ENCODE data around the gene ZNF644.
"Not testable (repeated sequence)": the region's sequence is repeated elsewhere in the genome, so short reads cannot be mapped to it uniquely, and the experiment has no call there.

Gene ZNF644

GRCh38 chr1:90987841-90988240 is 34.0 kb downstream of the ZNF644 start:
- DNase-seq (ENCODE audit: low read depth in 2 of 2): no peak

- DNase-seq (ENCODE audit: low read depth in 2 of 2): no peak
Observed at GRCh38 chr1:90986953-90987352, 34.9 kb downstream of the ZNF644 start.

GRCh38 chr1:90977522-90977921 is 44.3 kb downstream of the ZNF644 start:
- no peak for DNase-seq (ENCODE audit: low read depth in 2 of 2)

GRCh38 chr1:90973897-90974798 is 47.7 kb downstream of the ZNF644 start:
- DNase-seq (ENCODE audit: low read depth in 2 of 2): no peak

GRCh38 chr1:90970208-90970607 is 51.6 kb downstream of the ZNF644 start:
- DNase-seq (ENCODE audit: low read depth in 2 of 2): no peak

- no peak for DNase-seq (ENCODE audit: low read depth in 2 of 2)
Observed at GRCh38 chr1:90969241-90969640, 52.6 kb downstream of the ZNF644 start.

GRCh38 chr1:90964444-90965035 is 57.3 kb downstream of the ZNF644 start:
- no peak for DNase-seq (ENCODE audit: low read depth in 2 of 2)

- DNase-seq (ENCODE audit: low read depth in 2 of 2): no peak
Observed at GRCh38 chr1:90963651-90964050, 58.2 kb downstream of the ZNF644 start.

- no peak for DNase-seq (ENCODE audit: low read depth in 2 of 2)
Observed at GRCh38 chr1:90963236-90963635, 58.6 kb downstream of the ZNF644 start.

- DNase-seq (ENCODE audit: low read depth in 2 of 2): no peak
Observed at GRCh38 chr1:90959352-90960206, 62.3 kb downstream of the ZNF644 start.

GRCh38 chr1:90957497-90957896 is 64.3 kb downstream of the ZNF644 start:
- no peak for DNase-seq (ENCODE audit: low read depth in 2 of 2)

GRCh38 chr1:90955769-90956168 is 66.1 kb downstream of the ZNF644 start:
- DNase-seq (ENCODE audit: low read depth in 2 of 2): no peak

GRCh38 chr1:90952906-90953305 is 68.9 kb downstream of the ZNF644 start:
- no peak for DNase-seq (ENCODE audit: low read depth in 2 of 2)

GRCh38 chr1:90951009-90951408 is 70.8 kb downstream of the ZNF644 start:
- no peak for DNase-seq (ENCODE audit: low read depth in 2 of 2)

- DNase-seq (ENCODE audit: low read depth in 2 of 2): no peak
Observed at GRCh38 chr1:90948301-90948700, 73.5 kb downstream of the ZNF644 start.

GRCh38 chr1:90946630-90947029 is 75.2 kb downstream of the ZNF644 start:
- no peak for DNase-seq (ENCODE audit: low read depth in 2 of 2)

GRCh38 chr1:90945287-90945686 is 76.5 kb downstream of the ZNF644 start:
- no peak for DNase-seq (ENCODE audit: low read depth in 2 of 2)

GRCh38 chr1:90943966-90944365 is 77.9 kb downstream of the ZNF644 start:
- DNase-seq (ENCODE audit: low read depth in 2 of 2): no peak

- no peak for DNase-seq (ENCODE audit: low read depth in 2 of 2)
Observed at GRCh38 chr1:90940746-90941145, 81.1 kb downstream of the ZNF644 start.

GRCh38 chr1:90936731-90937130 is 85.1 kb downstream of the ZNF644 start:
- DNase-seq (ENCODE audit: low read depth in 2 of 2): no peak

- no peak for DNase-seq (ENCODE audit: low read depth in 2 of 2)
Observed at GRCh38 chr1:90936061-90936460, 85.8 kb downstream of the ZNF644 start.

- not testable (repeated sequence) for DNase-seq (ENCODE audit: low read depth in 2 of 2)
Observed at GRCh38 chr1:90928231-90928630, 93.6 kb downstream of the ZNF644 start.
